Right atrium auricular region (tissue), 2 donors: ENCODE data around the gene FAM204A. TPM values are rescaled to one million over a fixed set of nuclear protein-coding genes. Genes with fewer than 3 reads are reported as not detected.

Experiments used
- DNase-seq: peaks from one replicate; pipeline ENCODE4 v3.0.0-alpha.2; 2019; ENCODE audit warnings: low spot score
- H3K27ac ChIP-seq, 2 donors: fragments of 200-600 bp; sonication (generic); 1 replicate in 1 of 2; 2 replicates in 1 of 2; pipeline ENCODE4 v1.5.1; 2016 to 2019
- H3K27me3 ChIP-seq, 2 donors: fragments of 200-600 bp; sonication (generic); one replicate each; pipeline versions ENCODE4 v1.5.1 to v1.6.0; 2017 to 2019
- H3K36me3 ChIP-seq: fragments of 200-600 bp; sonication (generic); one replicate; pipeline ENCODE4 v1.5.1; 2016
- H3K4me1 ChIP-seq, 2 donors: fragments of 200-600 bp; sonication (generic); one replicate each; pipeline versions ENCODE4 v1.5.1 to v1.6.0; 2017 to 2019
- H3K4me3 ChIP-seq, 2 donors: fragments of 200-600 bp; sonication (generic); 1 replicate in 1 of 2; 2 replicates in 1 of 2; pipeline ENCODE4 v1.5.1; 2017 to 2019; ENCODE audit warnings: mild to moderate bottlenecking in 1 of 2, moderate library complexity in 1 of 2
- H3K9me3 ChIP-seq, 2 donors: fragments of 200-600 bp; sonication (generic); one replicate each; pipeline ENCODE4 v1.5.1; 2019
- total RNA-seq, 2 donors: library from RNA; depleted of rRNA; stranded (reverse); fragments of >200 nt; gene quantifications; one replicate each; pipeline ENCODE4 v1.1.0, GENCODE V29; 2016
- TF ChIP-seq, protein P1 (sequence below), 2 donors: fragments of 200-600 bp; sonication (generic); IDR thresholded peaks; one replicate each; pipeline ENCODE4 v1.5.1; 2019; ENCODE audit warnings: antibody characterized with exemption in 2 of 2

Gene FAM204A
- total RNA-seq, 2 donors from 2014 or later, result 35.8 to 63.6 TPM

- DNase-seq, result no peak
- Histone ChIP-seq H3K36me3 (peaks cover 10% of the 10 kb centered on the region), H3K9me3 (no peaks in the 10 kb centered on the region), H3K4me1 (no peaks in the 10 kb centered on the region), H3K27me3 (no peaks in the 10 kb centered on the region), H3K27ac (no peak overlapping the region), H3K4me3 (no peak overlapping the region)
- TF ChIP-seq, protein P1, sequence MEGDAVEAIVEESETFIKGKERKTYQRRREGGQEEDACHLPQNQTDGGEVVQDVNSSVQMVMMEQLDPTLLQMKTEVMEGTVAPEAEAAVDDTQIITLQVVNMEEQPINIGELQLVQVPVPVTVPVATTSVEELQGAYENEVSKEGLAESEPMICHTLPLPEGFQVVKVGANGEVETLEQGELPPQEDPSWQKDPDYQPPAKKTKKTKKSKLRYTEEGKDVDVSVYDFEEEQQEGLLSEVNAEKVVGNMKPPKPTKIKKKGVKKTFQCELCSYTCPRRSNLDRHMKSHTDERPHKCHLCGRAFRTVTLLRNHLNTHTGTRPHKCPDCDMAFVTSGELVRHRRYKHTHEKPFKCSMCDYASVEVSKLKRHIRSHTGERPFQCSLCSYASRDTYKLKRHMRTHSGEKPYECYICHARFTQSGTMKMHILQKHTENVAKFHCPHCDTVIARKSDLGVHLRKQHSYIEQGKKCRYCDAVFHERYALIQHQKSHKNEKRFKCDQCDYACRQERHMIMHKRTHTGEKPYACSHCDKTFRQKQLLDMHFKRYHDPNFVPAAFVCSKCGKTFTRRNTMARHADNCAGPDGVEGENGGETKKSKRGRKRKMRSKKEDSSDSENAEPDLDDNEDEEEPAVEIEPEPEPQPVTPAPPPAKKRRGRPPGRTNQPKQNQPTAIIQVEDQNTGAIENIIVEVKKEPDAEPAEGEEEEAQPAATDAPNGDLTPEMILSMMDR (IDR thresholded peaks at IDR 0.05), result no peak
Measured at GRCh38 chr10:118314882-118315281, 27.2 kb downstream of the FAM204A start.

DNA sequence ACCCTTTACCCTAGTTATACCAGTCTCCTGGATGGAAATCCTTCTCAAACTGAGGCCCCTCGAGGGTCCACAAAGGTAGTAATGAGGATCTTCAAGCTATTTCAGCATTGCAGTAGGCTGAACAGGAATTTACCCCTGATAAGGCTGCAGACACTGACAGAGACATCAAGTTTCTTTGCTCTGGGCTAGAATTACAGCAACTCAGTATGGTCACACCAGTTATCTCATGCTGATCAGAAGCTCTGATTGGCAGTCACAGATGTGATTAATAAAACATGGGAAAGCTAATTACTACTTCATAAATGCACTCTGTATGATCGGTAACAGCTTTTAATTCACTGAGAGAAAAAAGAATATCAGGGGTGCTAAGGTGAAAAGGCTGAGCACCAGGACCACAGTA is 30.6 kb downstream of the FAM204A start:
- Histone ChIP-seq H3K4me1 (peaks cover 0 to 13% of the 10 kb centered on the region in 2 donors), H3K36me3 (peaks cover 17% of the 10 kb centered on the region), H3K27ac (no peak overlapping the region), H3K27me3 (no peaks in the 10 kb centered on the region), H3K9me3 (no peaks in the 10 kb centered on the region), H3K4me3 (no peak overlapping the region)
- TF ChIP-seq, protein P1 (IDR thresholded peaks at IDR 0.05), result no peak
- DNase-seq, result no peak

DNA sequence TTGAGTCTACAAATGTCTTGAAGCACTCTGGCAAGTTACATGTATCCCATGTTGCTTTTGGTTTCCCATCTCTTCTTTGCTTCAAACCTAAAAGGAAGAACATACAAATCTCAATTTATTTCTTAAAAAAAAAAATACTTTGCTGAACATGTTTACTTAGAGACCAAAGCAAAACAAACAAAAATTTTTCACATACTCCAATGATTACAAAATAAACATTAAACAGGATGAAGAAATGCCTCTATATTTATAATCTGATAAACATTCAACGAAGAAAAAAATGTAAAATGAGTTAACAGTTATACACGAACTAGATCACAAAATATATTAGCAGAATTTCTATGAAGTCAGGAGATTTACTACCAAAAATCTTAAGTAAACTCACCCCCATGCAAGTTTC is 31.3 kb downstream of the FAM204A start:
- no peaks in the 10 kb centered on the region for H3K27me3 ChIP-seq
- no peaks in the 10 kb centered on the region for H3K9me3 ChIP-seq
- no peak overlapping the region for H3K27ac ChIP-seq
- H3K4me3 ChIP-seq, result no peak overlapping the region
- TF ChIP-seq, protein P1 (IDR thresholded peaks at IDR 0.05), result no peak
- no peak for DNase-seq
- H3K4me1 ChIP-seq, result peaks cover 0 to 13% of the 10 kb centered on the region in 2 donors
- H3K36me3 ChIP-seq, result peaks cover 17% of the 10 kb centered on the region

- no peak overlapping the region for H3K4me3 ChIP-seq
- no peak overlapping the region for H3K27ac ChIP-seq
- no peaks in the 10 kb centered on the region for H3K27me3 ChIP-seq
- DNase-seq, result no peak
- peaks cover 17% of the 10 kb centered on the region for H3K36me3 ChIP-seq
- H3K4me1 ChIP-seq, result peaks cover 0 to 13% of the 10 kb centered on the region in 2 donors
- TF ChIP-seq, protein P1 (IDR thresholded peaks at IDR 0.05), result no peak
- H3K9me3 ChIP-seq, result no peaks in the 10 kb centered on the region
Measured at GRCh38 chr10:118309911-118310310, 32.2 kb downstream of the FAM204A start.

DNA sequence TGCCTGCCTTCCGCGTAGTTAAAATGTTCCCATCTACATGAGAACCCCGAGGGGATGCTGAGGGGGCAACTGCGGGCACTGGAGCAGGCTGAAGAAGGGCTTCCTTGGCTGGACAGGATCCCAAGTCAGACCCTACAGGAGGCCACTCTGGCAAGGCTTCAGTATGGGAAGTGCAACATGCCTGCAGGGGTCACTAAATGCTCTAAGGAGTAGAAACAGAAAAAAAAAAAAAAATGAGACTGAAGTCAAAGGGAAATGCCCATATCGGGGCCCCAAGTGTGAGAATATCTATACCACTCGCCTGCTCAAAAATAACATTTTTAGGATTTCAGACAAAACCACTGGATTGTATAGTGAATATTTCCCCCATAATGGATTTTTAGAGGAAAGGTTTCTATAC is 33.5 kb downstream of the FAM204A start:
- Histone ChIP-seq H3K27ac (no peak overlapping the region), H3K4me1 (peaks cover 0 to 13% of the 10 kb centered on the region in 2 donors), H3K27me3 (no peaks in the 10 kb centered on the region), H3K36me3 (peaks cover 17% of the 10 kb centered on the region), H3K9me3 (no peaks in the 10 kb centered on the region), H3K4me3 (no peak overlapping the region)
- TF ChIP-seq, protein P1 (IDR thresholded peaks at IDR 0.05), result no peak
- DNase-seq, result no peak

DNA sequence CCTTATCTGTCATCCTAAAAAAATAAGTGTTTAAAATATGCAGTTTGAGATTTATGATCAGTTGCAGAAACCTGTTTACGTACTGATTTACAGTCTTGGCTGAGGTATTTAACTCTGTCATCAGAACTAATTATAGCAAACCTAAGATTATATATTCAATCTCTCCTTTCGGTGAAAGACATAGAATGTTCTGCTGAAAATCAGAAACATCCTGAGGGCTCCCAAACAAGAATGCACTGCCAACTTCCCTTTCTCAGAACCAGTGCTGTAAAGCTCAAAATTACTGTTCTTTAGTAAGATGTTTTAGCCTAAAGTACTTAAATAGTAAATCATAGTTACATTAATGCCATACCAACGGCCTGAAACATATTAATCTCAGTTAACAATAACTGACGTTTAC is 34.3 kb downstream of the FAM204A start:
- TF ChIP-seq, protein P1 (IDR thresholded peaks at IDR 0.05), result no peak
- peaks cover 17% of the 10 kb centered on the region for H3K36me3 ChIP-seq
- no peaks in the 10 kb centered on the region for H3K27me3 ChIP-seq
- H3K9me3 ChIP-seq, result no peaks in the 10 kb centered on the region
- H3K4me1 ChIP-seq, result peaks cover 0 to 13% of the 10 kb centered on the region in 2 donors
- no peak overlapping the region for H3K4me3 ChIP-seq
- no peak for DNase-seq
- no peak overlapping the region for H3K27ac ChIP-seq
